GM12878 (cell line): Measurements from ENCODE around the gene GNAQ. TPM values are rescaled to one million over a fixed set of nuclear protein-coding genes. Genes with fewer than 3 reads are reported as not detected.

Experiments used
- BHLHE40 ChIP-seq, 2 experiments: fragments of 450-650 bp in 1 of 2; IDR thresholded peaks; 2 replicates each; pipeline ENCODE4 v1.6.1; 2011 to 2017; ENCODE audit warnings: low read depth in 2 of 2, borderline replicate concordance in 1 of 2, improper control_type of control experiment in 1 of 2, low read length in 1 of 2, mild to moderate bottlenecking in 1 of 2
- BMI1 ChIP-seq: fragments of 450-650 bp; IDR thresholded peaks from 2 replicates; pipeline ENCODE4 v1.6.1; 2016; ENCODE audit warnings: mild to moderate bottlenecking, moderate library complexity, borderline replicate concordance
- CHD1 ChIP-seq: IDR thresholded peaks from 2 replicates; pipeline ENCODE4 v1.6.1; 2012; ENCODE audit warnings: low read depth, low read length, improper control_type of control experiment
- E4F1 ChIP-seq: fragments of 450-650 bp; IDR thresholded peaks from 2 replicates; pipeline ENCODE4 v1.6.1; 2018; ENCODE audit warnings: borderline replicate concordance, mild to moderate bottlenecking; ENCODE audit not compliant: partially characterized antibody
- FOXK2 ChIP-seq: fragments of 450-650 bp; IDR thresholded peaks from 2 replicates; pipeline ENCODE4 v1.6.1; 2017; ENCODE audit warnings: mild to moderate bottlenecking, moderate library complexity
- HDAC2 ChIP-seq: fragments of 200-600 bp; sonication (generic); IDR thresholded peaks from 2 replicates; pipeline ENCODE4 v1.6.1; 2017
- IKZF2 ChIP-seq, 2 experiments: fragments of 450-650 bp; IDR thresholded peaks; 2 replicates each; pipeline ENCODE4 v1.6.1; 2017; ENCODE audit warnings: mild to moderate bottlenecking in 2 of 2, moderate library complexity in 2 of 2
- KLF5 ChIP-seq: fragments of 450-650 bp; IDR thresholded peaks from 2 replicates; pipeline ENCODE4 v1.6.1; 2014; ENCODE audit warnings: mild to moderate bottlenecking; ENCODE audit not compliant: partially characterized antibody
- MTA2 ChIP-seq: fragments of 450-650 bp; IDR thresholded peaks from 2 replicates; pipeline ENCODE4 v1.6.1; 2016; ENCODE audit warnings: low read depth, mild to moderate bottlenecking, moderate library complexity
- MXI1 ChIP-seq: fragments of 150-350 bp; IDR thresholded peaks from 2 replicates; pipeline ENCODE4 v1.6.1; 2011; ENCODE audit warnings: low read depth, mild to moderate bottlenecking, inconsistent platforms, low read length, improper control_type of control experiment
- NKRF ChIP-seq: fragments of 450-650 bp; conservative IDR thresholded peaks from 2 replicates; pipeline ENCODE4 v1.6.1; 2017; ENCODE audit warnings: mild to moderate bottlenecking, moderate library complexity
- NR2C2 ChIP-seq: IDR thresholded peaks from 2 replicates; pipeline ENCODE4 v1.6.1; 2011; ENCODE audit warnings: borderline replicate concordance, low read depth; ENCODE audit not compliant: control insufficient read depth, insufficient read length
- NR2F1 ChIP-seq: fragments of 450-650 bp; conservative IDR thresholded peaks from 2 replicates; pipeline ENCODE4 v1.6.1; 2017; ENCODE audit warnings: mild to moderate bottlenecking
- PKNOX1 ChIP-seq: fragments of 450-650 bp; IDR thresholded peaks from 2 replicates; pipeline ENCODE4 v1.6.1; 2016; ENCODE audit warnings: mild to moderate bottlenecking
- RFX5 ChIP-seq: IDR thresholded peaks from 2 replicates; pipeline ENCODE4 v1.6.1; 2011; ENCODE audit warnings: low read depth, low read length, improper control_type of control experiment
- SMAD1 ChIP-seq: fragments of 450-650 bp; IDR thresholded peaks from 2 replicates; pipeline ENCODE4 v1.6.1; 2018; ENCODE audit warnings: mild to moderate bottlenecking, low read depth; ENCODE audit not compliant: partially characterized antibody
- ZBTB4 ChIP-seq: fragments of 450-650 bp; formaldehyde crosslinking; IDR thresholded peaks from 2 replicates; pipeline ENCODE4 v1.4.0; 2022; ENCODE audit warnings: mild to moderate bottlenecking, moderate library complexity
- ZNF592 ChIP-seq: fragments of 450-650 bp; IDR thresholded peaks from 2 replicates; pipeline ENCODE4 v1.6.1; 2017; ENCODE audit warnings: mild to moderate bottlenecking, moderate library complexity
- polyA plus RNA-seq, 11 experiments: library from polyadenylated mRNA; depleted of rRNA in 4 of 11; unstranded in 6 of 11; stranded (reverse) in 5 of 11; fragments of >200 nt; fragmentation: Nextera tagmentation in 4 of 11; fragmentation: Illumina TruSeq in 1 of 11; extraction: Ambion mirVana in 4 of 11; extraction: Trizol in 1 of 11; gene quantifications; 1 replicate in 1 of 11; 2 replicates in 10 of 11; pipeline versions ENCODE4 v1.2.1 to v1.2.3, GENCODE V29; 2011 to 2016; ENCODE audit warnings: inconsistent platforms in 2 of 11, missing spikeins in 2 of 11, low read depth in 1 of 11
- total RNA-seq, 4 experiments: library from RNA; depleted of rRNA in 3 of 4; stranded (reverse); fragments of >200 nt in 3 of 4; fragmentation: Illumina TruSeq in 1 of 4; extraction: Trizol in 1 of 4; gene quantifications; 2 replicates each; pipeline versions ENCODE4 v1.2.1 to v1.2.3, GENCODE V29; 2013 to 2021

GNAQ gene
- total and polyA plus RNA-seq, 10 of the 15 experiments (the other 5 are each of a cell fraction or from before 2014, with no cell fraction given) = 0.15 to 47.2 (median 0.49) TPM

GRCh38 chr9:77916410-77916819, 115.2 kb downstream of the GNAQ start (continued):
- TF ChIP-seq PKNOX1 (peak; percentile 61), NKRF (no peak; the same call in 1 of the 2 replicates), ZBTB4 (no peak), MTA2 (peak; percentile 88), IKZF2 (IDR thresholded peaks at IDR 0.05) (peak; percentile 98), BHLHE40 (IDR thresholded peaks at IDR 0.05; ENCODE audit: borderline replicate concordance in 1 of 2, low read depth in 2 of 2, low read length in 1 of 2) (peak in 1 of 2 experiments; percentile 23; a peak in 1 of 4 replicates), BMI1 (no peak), HDAC2 (no peak), KLF5 (no peak), MXI1 (peak; percentile 68; the same call in 1 of the 2 replicates), SMAD1 (no peak), NR2F1 (peak; percentile 43; the same call in 1 of the 2 replicates), RFX5 (no peak), E4F1 (no peak), NR2C2 (no peak), FOXK2 (no peak), ZNF592 (no peak), CHD1 (no peak)
